Measurements from ENCODE around the gene C19orf44. TPM values are rescaled to one million over a fixed set of nuclear protein-coding genes. Genes with fewer than 3 reads are reported as not detected.

The C19orf44 gene
- total RNA-seq, 1 experiment from 2014 or later, result 2.5 TPM

DNA sequence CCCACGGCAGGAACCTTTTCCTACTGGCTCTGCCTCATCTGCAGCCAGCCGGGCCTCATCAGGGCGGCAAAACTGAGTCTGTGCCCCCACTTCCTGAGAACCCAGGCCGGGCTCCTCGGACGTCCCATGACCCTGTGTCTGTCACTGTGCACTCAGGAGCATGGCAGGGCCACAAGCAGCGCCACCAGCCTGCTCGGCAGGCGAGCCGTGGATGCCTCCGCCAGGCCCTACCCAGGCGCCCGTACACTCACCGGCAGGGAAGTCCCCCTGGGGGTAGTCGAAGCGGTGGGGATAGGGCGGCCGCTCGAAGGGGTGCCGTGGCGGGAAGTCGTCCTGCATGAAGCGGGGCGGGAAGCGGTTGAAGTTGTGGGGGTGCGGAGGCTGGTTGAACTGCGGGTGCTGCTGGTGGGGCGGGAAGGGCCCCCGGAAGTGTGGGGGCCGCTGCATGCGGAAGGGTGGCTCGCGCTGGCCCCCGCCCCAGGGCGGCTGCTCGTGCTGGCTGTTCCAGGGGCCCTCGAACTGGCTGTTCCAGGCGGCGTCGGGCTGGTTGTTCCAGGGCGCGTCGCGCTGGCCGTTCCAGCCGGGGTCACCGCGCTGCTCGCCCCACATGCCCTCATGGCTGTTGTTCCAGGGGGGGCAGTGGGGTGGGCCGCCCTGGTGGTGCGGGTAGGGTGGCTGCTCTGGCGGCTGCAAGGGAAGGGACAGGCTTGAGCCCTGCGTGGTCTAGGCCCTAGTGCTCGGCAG is 29.0 kb downstream of the C19orf44 start:
- POLR2A ChIA-PET (ENCODE audit: unreplicated experiment), result no interaction called here
- Histone ChIP-seq H3K79me2 (ENCODE audit: low read length) (no peaks in the 10 kb centered on the region), H3K4me1 (ENCODE audit: insufficient read depth, low read length) (peaks cover 4% of the 10 kb centered on the region; the same call in 1 of the 2 replicates), H4K20me1 (ENCODE audit: low read length) (peaks cover 8% of the 10 kb centered on the region; the same call in 1 of the 2 replicates), H3F3A (ENCODE audit: low read length, unreplicated experiment) (no peaks in the 10 kb centered on the region), H3K9me2 (replicated peaks; ENCODE audit: low read length) (no peaks in the 10 kb centered on the region), H3K27me3 (ENCODE audit: low read length) (no peaks in the 10 kb centered on the region), H3K27ac (ENCODE audit: low read length) (no peak overlapping the region), H3K9ac (ENCODE audit: low read length) (no peak overlapping the region), H3K9me3 (ENCODE audit: low read length) (no peaks in the 10 kb centered on the region), H3K4me3 (ENCODE audit: low read length) (no peak overlapping the region), H3K36me3 (ENCODE audit: low read depth, low read length) (peaks cover 68% of the 10 kb centered on the region), H2AFZ (ENCODE audit: low read length) (no peak overlapping the region), H3K4me2 (ENCODE audit: low read length) (no peak overlapping the region)
- DNase-seq (no peak), ATAC-seq (no peak)
- CTCF ChIA-PET, result no interaction called here
- intact Hi-C loops (cut with micrococcal nuclease), result no loop called here
- TF ChIP-seq, protein P1, sequence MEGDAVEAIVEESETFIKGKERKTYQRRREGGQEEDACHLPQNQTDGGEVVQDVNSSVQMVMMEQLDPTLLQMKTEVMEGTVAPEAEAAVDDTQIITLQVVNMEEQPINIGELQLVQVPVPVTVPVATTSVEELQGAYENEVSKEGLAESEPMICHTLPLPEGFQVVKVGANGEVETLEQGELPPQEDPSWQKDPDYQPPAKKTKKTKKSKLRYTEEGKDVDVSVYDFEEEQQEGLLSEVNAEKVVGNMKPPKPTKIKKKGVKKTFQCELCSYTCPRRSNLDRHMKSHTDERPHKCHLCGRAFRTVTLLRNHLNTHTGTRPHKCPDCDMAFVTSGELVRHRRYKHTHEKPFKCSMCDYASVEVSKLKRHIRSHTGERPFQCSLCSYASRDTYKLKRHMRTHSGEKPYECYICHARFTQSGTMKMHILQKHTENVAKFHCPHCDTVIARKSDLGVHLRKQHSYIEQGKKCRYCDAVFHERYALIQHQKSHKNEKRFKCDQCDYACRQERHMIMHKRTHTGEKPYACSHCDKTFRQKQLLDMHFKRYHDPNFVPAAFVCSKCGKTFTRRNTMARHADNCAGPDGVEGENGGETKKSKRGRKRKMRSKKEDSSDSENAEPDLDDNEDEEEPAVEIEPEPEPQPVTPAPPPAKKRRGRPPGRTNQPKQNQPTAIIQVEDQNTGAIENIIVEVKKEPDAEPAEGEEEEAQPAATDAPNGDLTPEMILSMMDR (conservative IDR thresholded peaks at IDR 0.05; ENCODE audit: low read depth, low read length), result no peak
- TF ChIP-seq EZH2 (IDR thresholded peaks at IDR 0.05; ENCODE audit: low read length, unreplicated experiment), result no peak
- no peak for TF ChIP-seq EZH2phosphoT487 (IDR thresholded peaks at IDR 0.05; ENCODE audit: borderline replicate concordance, low read length)
- BruUV-seq (replicated peaks), result no TSS peak

DNA sequence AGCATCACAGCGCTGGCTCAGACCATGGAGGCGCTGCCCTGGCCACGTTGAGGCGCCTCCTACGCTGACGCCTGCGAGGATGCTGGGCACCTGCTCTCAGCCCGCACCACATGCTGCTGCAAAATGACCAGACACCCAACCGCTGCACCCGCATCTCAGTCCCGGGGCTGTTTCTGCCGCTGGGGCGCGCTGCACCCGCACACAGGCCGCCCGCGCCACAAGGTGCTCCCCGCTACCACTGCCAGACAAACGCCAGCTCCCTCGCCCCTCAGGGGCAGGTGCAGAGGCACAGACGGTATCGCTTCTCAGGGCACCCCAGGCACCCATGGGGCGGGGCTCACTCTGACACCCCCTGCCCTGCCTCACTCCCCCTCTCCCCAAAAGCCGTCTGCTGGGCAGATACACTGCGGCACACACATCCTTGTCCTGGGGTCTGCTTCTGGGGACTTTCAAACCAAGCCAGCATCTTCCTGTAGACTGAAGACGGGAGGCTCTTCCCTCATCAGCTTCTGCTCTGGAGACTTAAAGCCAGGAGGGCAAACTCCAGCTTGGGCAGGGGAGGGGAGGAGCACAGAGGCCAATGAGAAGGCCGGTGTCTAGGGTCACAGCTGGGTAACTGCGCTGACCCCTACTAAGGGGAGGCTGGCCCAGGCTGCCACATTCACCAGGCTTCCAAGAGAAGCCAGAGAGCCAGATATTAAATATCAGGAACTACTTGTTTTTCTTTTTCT is 29.7 kb downstream of the C19orf44 start:
- CTCF ChIA-PET, result no interaction called here

More for the DNA sequence above, 29.7 kb downstream of the C19orf44 start:
- no peak for TF ChIP-seq EZH2 (IDR thresholded peaks at IDR 0.05; ENCODE audit: low read length, unreplicated experiment)
- TF ChIP-seq, protein P1 (conservative IDR thresholded peaks at IDR 0.05; ENCODE audit: low read depth, low read length), result no peak
- no peak for TF ChIP-seq EZH2phosphoT487 (IDR thresholded peaks at IDR 0.05; ENCODE audit: borderline replicate concordance, low read length)
- intact Hi-C loops (cut with micrococcal nuclease), result no loop called here
- Histone ChIP-seq H4K20me1 (ENCODE audit: low read length) (peaks cover 8% of the 10 kb centered on the region; the same call in 1 of the 2 replicates), H3K9me3 (ENCODE audit: low read length) (no peaks in the 10 kb centered on the region), H3K36me3 (ENCODE audit: low read depth, low read length) (peaks cover 66% of the 10 kb centered on the region), H3K4me2 (ENCODE audit: low read length) (no peak overlapping the region), H3K27me3 (ENCODE audit: low read length) (no peaks in the 10 kb centered on the region), H2AFZ (ENCODE audit: low read length) (no peak overlapping the region), H3K9me2 (replicated peaks; ENCODE audit: low read length) (no peaks in the 10 kb centered on the region), H3K79me2 (ENCODE audit: low read length) (no peaks in the 10 kb centered on the region), H3K9ac (ENCODE audit: low read length) (no peak overlapping the region), H3K27ac (ENCODE audit: low read length) (no peak overlapping the region), H3K4me1 (ENCODE audit: insufficient read depth, low read length) (peaks cover 4% of the 10 kb centered on the region; the same call in 1 of the 2 replicates), H3K4me3 (ENCODE audit: low read length) (no peak overlapping the region), H3F3A (ENCODE audit: low read length, unreplicated experiment) (no peaks in the 10 kb centered on the region)
- DNase-seq (no peak), ATAC-seq (no peak)
- BruUV-seq (replicated peaks), result no TSS peak
- POLR2A ChIA-PET (ENCODE audit: unreplicated experiment), result no interaction called here

Measured in PC-3 (cell line).